Activated CD8-positive, alpha-beta memory T cell treated with anti-CD3 and anti-CD28 coated beads for 36 hours (primary cell): ENCODE measurements around the gene VEGFC. TPM values are rescaled to one million over a fixed set of nuclear protein-coding genes. Genes with fewer than 3 reads are reported as not detected.

Source experiments
- CTCF ChIA-PET: fragments of 350-600 bp; sonication (Branson Sonifier 250); formaldehyde crosslinking; loops from one replicate; lab custom pipeline; 2021; ENCODE audit warnings: antibody characterized with exemption; lab: Charles Lee
- POLR2A ChIA-PET: fragments of 350-600 bp; sonication (Branson Sonifier 250); formaldehyde crosslinking; loops from one replicate; lab custom pipeline; 2021; ENCODE audit warnings: antibody characterized with exemption; lab: Charles Lee
- total RNA-seq, 2 experiments: library from RNA; stranded (reverse); gene quantifications; one replicate each; pipeline ENCODE4 v1.2.3, GENCODE V29; 2021

Gene VEGFC
- not detected for total RNA-seq

GRCh38 chr4:176792326-176793059, at the start of gene VEGFC:
Gene VEGFC, minus strand, starts transcription at chr4:176792922. Its CDS starts 611 bp downstream, at chr4:176792311.
- POLR2A ChIA-PET, result no interaction called here
- CTCF ChIA-PET, result no interaction called here

GRCh38 chr4:176841711-176842112, 49.0 kb upstream of the VEGFC start:
- CTCF ChIA-PET, result no interaction called here
- POLR2A ChIA-PET, result no interaction called here

- ChIA-PET CTCF (no interaction called here), POLR2A (no interaction called here)
Measured at GRCh38 chr4:176840166-176840565, 47.4 kb upstream of the VEGFC start.

GRCh38 chr4:176839656-176840055, 46.9 kb upstream of the VEGFC start:
- ChIA-PET CTCF (no interaction called here), POLR2A (no interaction called here)

- ChIA-PET CTCF (no interaction called here), POLR2A (no interaction called here)
Measured at GRCh38 chr4:176838601-176839433, 46.1 kb upstream of the VEGFC start.

- CTCF ChIA-PET, result no interaction called here
- POLR2A ChIA-PET, result no interaction called here
Measured at GRCh38 chr4:176837169-176837895, 44.6 kb upstream of the VEGFC start.

- CTCF ChIA-PET, result no interaction called here
- POLR2A ChIA-PET, result no interaction called here
Measured at GRCh38 chr4:176834531-176834930, 41.8 kb upstream of the VEGFC start.

- CTCF ChIA-PET, result no interaction called here
- POLR2A ChIA-PET, result no interaction called here
Measured at GRCh38 chr4:176833400-176834175, 40.9 kb upstream of the VEGFC start.

GRCh38 chr4:176830971-176831370, 38.2 kb upstream of the VEGFC start:
- ChIA-PET POLR2A (interaction anchor here (0.6 kb wide), 1 partner anchor 1720 kb away, joined by 3 read pairs; no protein-coding TSS in a partner anchor), CTCF (no interaction called here)

- POLR2A ChIA-PET, result no interaction called here
- CTCF ChIA-PET, result no interaction called here
Measured at GRCh38 chr4:176825586-176825985, 32.9 kb upstream of the VEGFC start.

- ChIA-PET CTCF (interaction anchor here (0.7 kb wide), 1 partner anchor 19 kb away, joined by 4 read pairs; no protein-coding TSS in a partner anchor), POLR2A (no interaction called here)
Measured at GRCh38 chr4:176824645-176825366, 32.1 kb upstream of the VEGFC start.

- ChIA-PET POLR2A (no interaction called here), CTCF (no interaction called here)
Measured at GRCh38 chr4:176818531-176818930, 25.8 kb upstream of the VEGFC start.

GRCh38 chr4:176817204-176817603, 24.5 kb upstream of the VEGFC start:
- POLR2A ChIA-PET, result no interaction called here
- CTCF ChIA-PET, result no interaction called here

GRCh38 chr4:176814770-176815169, 22.0 kb upstream of the VEGFC start:
- POLR2A ChIA-PET, result no interaction called here
- CTCF ChIA-PET, result no interaction called here

GRCh38 chr4:176810481-176811249, 17.9 kb upstream of the VEGFC start:
- ChIA-PET POLR2A (no interaction called here), CTCF (no interaction called here)

GRCh38 chr4:176806778-176807375, 14.2 kb upstream of the VEGFC start:
- POLR2A ChIA-PET, result no interaction called here
- CTCF ChIA-PET, result no interaction called here

GRCh38 chr4:176805155-176805554, 12.4 kb upstream of the VEGFC start:
- ChIA-PET POLR2A (no interaction called here), CTCF (no interaction called here)
